ENCODE results near the gene GPAM.

Gene GPAM

DNA sequence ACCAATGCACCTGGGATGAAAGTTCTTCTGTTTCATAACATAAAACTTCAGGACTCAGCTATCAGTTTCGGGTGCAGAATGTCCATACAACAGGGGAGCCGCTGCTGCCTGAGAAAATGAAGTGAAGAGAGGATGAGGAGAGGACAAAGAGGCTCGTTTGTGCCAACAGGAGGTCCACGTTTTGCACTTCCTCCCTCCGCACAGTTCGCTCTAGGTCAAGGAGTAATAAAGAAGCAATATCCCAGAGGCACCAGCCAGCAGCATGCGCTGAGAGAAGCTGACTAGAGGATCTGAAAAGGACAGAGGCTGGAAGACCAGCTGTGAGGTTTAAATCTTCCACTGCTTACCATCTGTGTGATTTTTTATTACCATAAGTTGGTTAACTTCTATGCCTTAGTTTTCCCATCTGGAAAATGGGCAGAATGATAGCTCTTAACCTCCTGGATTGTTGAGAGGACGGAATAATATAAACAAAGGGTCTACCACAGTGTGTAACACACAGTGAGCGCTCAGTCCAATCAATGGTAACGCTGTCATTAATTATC lies 709 bp downstream of the GPAM start:
- no peak for DNase-seq

DNA sequence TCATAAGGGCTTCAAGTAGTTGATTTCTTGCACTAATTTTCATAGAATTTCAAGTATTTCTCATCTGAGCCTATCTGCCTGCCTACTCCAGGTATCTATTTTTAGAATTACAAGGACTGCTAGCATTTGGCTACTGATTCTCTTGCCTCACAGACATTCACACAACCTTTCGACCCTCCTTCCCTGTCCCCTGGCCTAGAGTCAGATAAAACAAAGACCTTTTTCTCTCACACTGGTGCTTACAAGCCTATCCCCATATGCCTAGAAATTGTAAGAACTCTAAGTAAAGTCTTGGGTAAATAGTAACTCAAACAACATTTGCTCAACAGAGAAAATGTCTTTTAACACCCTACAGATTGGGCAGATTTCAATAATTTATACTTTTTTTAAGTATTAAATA lies 6.3 kb downstream of the GPAM start:
- DNase-seq: no peak

DNA sequence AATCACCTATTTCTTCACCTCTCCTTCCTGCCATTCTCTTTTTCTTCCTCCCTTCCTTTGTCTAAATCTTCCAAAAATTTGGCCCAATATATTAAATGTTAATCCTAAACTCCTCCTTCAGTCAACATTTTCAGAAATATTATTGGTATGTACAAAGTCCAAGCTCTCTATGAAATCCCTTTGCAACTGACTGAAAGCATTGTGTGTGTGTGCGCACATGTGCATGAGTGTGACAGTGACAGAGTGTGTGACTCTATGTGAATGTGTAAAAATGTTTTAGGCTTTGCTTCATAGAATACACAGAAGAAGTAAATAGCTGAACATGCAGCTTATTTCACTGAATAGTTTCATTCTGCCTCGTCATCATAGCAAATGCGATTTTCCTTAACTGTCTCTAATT lies 7.0 kb downstream of the GPAM start:
- DNase-seq: no peak

DNA sequence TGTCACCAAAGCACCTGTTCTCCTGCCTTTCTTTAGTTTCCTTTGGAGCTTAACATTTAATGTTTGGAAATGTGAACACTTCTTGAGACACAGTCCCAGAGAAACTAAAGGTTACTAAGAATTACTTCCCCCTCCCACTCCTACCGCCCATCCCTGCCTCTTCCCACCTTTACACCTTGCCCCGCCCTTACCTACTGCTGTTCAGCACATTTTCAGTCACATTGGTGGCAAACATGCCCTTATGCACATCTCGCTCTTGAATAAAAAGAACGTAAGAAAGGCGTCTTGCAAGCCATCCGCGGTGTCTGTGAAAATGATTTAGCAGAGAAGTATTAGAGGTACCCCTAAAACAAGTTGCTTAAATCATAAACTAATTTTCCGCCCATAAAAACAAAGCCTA lies 8.2 kb downstream of the GPAM start:
- no peak for DNase-seq

DNA sequence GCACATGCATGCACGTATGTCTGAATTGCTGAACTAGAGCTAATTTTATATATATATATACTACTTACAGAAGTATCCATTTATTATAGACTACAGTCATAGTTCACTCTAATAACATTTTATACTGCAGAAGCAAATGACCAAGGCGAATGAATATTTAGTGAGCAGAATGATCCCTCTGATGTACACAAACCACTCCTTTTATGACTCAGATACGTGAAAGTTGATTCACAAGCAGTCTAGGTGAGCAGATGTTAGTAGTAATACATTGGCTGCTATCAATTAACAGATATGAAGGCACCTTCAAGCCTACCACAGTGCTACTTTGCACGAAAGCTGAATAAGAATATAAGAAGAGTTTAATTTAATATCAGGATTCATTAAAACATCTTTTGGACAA lies 10.4 kb downstream of the GPAM start:
- no peak for DNase-seq

DNA sequence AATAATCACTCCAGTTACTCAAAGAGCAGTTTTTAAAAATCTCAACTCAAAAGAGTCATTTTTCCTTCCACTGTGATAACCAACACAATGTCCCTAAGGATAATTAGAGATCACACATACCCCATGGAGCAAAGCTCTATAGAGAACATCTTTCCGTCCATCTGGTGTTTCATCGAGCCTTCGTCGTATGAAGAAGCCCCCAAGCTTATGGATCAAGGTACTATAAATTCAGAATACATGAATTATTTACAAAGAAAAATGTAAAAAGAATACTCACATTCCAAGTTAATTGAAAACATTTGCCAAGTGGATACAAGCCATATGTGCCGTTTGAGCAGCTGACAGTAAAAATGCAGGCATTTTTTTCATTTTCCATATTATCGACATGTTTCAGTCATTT lies 14.8 kb downstream of the GPAM start:
- no peak for DNase-seq

DNA sequence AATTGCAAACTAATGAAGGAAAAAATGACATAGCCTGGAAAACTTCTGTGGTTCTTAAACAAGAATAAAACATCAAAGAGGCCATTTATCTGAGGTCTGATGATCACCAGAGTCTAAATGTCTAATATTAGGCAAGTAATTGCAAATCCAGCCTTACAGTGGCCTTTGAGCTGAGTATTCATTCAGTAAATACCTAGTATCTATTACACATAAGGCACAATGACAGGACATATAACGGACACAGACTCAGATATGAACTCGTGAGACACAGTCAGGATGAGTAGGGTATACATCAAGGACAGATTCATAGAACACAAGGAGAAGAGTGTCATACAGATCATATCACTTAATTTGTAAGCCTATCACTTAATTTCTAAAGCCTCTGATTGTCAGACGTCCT lies 16.8 kb downstream of the GPAM start:
- DNase-seq: no peak

DNA sequence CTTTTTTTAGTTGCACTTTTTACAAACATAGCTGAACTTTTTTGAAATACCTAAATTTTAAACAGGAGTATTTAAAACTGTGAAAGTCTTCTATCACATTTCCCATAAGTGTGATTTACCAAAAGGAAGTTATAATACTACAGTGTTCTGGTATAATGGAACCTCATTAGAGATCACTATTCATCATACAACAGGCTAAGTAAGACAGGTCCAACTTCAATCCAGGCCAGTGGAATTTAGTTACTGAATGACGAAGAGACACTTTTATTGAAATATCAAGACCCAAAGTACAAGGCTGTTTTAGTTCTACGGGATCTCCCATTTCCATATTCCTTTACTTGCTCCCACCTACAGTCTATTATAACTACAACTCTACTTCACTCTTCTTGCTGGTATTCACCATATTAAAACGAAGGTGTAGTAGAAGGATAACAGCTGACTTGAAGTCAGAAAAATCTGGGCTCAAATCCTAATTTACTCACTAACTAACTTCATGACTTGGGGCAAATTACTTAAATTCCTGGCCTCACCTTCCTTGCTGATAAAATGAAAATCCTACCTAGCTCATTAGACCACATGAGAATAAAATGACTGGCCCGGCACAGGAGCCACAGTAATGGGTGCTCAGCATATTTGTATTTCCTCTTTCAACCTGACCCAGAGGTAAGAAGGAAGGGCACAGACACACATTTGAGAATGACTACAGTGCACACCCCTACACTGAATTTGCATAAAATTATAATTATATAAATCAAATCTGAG lies 21.6 kb downstream of the GPAM start:
- DNase-seq: no peak

DNA sequence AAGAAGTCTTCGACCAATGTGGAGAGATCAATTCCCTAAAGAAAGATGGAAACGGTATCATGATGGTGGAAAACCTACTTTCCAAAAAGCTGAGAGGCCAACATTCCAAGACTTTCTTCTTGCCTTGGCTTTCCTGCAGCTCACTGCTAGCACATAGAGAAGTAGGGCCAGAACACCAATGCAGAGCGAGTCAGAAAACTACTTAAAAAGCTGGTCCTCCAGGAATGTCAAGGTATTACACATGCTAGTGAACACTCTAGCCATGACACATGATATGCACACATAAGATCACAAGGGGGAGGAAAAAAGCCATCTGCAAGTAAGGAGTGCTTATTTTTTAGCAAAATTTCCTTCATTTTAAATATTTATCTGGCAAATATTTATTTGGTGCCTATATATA lies 22.7 kb downstream of the GPAM start:
- DNase-seq: no peak

DNA sequence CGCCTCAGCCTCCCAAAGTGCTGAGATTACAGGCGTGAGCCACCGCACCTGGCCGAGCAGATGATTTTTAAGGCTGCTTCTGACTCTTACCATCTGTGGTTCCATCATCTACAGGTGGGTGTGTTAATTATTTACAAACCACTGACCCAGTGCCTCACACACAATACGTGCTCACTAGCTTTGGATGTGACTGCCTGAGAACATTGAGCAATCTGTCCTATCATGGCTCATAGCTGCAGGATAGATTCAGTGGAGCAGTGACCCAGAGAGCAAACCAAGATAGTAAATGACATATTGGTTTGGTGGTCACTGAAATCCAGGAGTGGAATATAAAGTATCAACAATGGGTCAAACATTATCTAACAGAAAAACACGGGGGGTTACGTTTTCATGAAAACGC lies 24.1 kb downstream of the GPAM start:
- DNase-seq: no peak

DNA sequence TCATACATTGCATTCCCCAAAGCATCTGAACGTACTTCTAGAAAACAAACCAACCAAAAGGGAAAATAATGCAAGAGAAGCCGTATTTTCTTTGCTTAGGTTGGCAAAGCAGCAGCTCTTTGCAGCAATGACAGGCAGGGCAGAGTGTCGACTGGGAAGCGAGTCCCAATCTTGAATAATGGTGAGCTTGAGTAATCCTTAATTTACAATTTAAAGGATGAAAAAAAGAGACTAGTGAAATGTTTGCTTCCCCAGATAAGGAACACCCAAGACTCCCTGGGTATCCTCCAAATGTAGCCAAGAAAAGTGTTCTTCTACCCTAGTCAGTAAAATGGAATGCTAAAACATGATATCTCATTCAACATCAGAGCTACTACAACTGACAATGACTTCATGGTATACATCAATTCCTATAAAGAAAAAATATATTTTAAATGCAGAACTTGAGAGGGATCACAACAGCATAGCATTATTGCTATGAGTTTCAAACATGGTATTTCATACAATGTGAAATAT lies 32.0 kb downstream of the GPAM start:
- DNase-seq: no peak

DNA sequence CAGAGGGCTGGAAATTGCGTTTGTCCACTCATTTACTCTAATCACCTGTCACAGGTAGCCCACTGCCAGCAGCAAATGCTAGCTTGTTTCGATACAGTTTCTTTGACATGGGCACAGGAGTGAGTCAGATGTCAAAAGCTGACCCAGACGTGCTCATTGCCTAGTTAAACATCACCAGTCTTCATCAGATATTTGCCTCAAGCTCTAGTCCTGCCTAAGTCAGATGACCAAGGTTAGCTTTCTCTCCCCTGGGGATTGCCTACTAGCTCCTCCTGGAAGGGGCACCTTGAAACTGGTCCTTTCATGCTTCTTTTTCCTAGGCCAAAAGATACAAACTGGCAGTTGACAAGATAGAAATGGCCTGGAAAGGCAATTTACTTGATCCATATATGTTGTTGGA lies 35.2 kb downstream of the GPAM start:
- no peak for DNase-seq

DNA sequence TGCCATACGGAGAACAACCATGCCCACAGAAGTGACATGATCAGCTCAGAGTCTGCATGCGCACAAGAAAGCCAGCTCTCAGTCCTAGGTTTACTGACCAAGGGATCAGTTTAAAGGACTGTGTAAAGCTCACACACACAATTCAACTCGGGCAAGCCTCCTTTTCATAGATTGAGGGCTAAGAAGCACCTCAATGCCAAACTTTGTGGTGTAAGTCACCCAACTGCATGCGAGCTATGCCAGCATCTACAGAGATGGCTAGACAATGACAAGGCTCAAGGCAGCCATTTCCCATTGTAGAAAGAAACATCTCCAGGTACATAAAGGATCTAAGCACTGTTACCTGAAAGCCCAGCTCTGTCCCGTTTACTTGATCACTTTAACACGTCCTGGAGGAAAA lies 36.8 kb downstream of the GPAM start:
- DNase-seq: no peak

DNA sequence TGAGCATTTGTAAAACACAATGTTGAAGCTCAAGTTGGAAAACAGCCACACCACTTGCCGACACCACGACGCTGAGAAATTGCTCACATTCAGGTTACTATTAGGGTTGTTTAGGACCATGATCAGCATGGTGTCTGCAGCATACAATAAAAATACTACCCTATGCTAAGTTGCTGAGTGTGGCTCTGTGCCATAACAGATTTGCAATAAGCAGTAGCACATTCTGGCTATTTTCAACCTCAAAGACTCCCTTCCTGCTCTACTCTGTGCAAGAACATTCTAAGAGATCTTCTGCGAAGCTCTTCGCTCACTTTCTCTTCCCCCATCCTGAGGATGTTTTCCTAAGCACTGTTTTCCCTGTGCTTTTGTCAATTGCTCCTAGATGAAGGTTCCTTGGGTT lies 38.3 kb downstream of the GPAM start:
- DNase-seq: no peak

DNA sequence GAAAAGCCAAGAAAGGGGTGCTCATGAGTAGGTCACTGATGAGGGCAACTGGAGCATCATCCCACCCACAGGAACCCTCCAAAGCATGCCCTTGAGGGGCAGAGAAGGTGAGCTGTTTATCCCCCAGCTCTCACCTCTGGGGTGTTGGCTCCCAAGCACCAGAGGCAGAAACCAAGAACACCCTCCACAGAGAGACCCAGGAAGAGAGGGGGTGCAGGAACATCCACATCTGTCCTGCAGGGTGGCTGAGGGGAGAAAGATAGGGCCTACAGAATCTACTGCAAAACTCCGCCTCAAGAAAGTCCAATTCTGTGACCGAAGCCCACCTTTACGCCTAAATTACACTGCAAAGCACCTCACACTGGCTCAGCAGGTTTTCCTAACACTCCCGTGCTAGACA lies 40.1 kb downstream of the GPAM start:
- DNase-seq: no peak

DNA sequence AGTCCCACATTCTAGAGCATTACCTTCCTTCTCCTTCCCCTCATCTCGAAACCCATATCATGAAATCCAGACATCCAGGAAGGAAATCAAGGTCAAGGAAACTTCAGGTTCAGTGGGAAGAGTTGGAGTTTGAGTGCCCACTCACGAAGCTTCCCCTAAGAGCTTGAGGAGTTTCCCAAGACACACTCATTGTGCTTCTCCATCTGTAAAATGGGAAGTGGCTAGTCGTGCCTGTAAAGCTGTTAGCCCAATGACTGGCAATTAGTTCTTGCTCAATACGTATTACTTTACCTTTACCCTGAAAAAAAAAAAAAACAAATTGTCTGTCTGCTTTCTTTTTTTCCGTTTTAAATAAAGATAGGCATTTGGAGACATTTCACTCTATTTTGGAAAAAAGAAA lies 42.3 kb downstream of the GPAM start:
- DNase-seq: no peak

DNA sequence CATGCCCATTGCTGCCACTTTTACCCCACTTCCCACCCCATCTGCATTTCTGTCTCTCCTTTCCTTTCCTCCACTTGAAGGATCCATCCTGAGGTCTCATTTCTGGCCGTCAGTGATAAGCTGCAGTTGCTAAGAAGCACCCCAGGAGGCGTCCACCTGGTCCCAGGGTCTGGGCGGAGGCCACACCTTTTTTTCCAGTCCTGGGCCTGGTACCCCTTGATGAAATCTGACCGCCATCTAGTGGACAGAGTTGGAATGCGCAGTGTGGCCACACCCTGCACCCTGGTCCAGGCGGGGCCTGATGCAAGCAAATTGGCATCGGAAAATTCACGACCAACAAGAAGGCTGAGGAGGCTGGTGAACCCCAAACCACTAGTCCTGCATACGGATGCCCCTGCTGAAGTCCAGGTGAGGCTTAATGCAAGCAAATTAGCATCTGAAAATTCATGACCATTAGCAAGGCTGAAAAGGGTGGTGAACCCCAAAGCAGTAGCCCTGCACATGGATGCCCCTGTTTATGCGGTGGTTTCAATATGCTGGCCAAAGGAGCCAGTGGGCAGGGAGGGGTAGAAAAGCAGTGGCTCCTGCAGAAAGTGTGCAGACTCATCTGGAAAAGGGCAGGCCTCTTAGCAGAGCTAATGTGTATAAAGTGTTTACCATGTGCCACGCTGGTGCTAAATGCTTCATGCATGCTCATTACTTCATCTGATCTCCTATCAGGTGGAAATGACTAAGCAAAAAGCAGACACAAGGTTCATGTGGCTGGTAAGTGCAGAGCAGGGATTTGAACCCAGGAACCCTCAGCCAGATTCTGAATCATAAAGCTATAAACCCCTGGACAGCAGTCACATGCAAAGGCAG lies 43.2 kb downstream of the GPAM start:
- peak; percentile 63 for DNase-seq

DNA sequence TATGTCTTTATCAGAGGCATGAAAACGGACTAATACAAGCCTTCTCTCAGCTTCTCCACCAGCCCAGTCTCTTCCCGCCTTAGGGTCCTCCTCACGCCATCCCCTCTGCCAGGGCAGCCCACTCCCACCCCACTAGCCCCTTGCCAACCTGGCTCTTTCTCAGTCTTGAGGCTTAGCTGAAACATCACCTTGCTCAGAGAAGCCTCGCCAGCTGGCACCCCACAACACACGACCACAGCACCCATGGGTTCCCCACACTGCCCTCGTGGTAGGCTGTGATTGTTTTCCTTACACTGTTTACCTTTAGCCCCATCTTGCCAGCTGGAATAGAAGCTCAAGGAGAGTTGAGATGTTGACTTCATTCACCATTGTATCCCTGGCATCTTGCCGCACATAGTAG lies 44.4 kb downstream of the GPAM start:
- no peak for DNase-seq

DNA sequence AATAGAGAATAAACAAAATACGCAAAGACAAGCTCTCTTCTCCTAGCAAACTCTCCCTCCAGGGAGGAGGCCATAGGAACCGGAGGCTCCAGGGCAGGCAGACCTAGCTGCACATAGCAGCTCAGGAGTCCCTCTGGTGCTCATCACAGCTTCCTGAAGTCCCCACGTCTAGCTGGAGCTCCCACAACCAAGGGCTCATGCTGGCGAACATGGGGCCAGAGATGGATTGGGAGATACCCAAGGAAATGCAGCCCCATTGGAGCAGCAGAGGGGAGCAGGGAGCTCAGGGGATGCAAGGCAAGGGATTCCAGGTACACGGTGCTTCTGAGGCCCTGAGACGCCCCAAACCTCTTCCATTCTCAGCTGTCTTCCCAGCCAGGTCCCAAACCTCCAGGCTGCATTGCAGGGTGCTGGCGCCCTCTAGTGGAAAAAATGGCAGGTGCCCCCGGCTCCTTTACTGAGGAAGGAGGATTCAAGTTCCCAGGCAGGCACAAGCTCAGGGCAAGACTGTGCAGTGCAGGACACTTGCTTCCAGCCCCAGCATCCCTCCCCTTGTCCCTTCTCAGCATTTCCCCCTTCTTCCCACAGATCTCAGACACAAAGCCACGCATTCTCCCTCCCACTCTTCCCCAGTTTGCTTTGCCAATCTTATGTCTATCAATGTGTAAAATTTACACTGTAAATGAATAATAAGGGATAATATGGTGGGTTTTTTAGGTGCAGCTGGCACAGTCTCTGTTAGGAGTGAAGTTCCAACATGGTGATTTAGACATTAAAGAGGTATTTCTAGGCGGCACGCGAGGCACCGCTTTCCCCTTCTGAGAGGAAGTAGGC lies 46.2 kb downstream of the GPAM start:
- peak; percentile 61 for DNase-seq

DNA sequence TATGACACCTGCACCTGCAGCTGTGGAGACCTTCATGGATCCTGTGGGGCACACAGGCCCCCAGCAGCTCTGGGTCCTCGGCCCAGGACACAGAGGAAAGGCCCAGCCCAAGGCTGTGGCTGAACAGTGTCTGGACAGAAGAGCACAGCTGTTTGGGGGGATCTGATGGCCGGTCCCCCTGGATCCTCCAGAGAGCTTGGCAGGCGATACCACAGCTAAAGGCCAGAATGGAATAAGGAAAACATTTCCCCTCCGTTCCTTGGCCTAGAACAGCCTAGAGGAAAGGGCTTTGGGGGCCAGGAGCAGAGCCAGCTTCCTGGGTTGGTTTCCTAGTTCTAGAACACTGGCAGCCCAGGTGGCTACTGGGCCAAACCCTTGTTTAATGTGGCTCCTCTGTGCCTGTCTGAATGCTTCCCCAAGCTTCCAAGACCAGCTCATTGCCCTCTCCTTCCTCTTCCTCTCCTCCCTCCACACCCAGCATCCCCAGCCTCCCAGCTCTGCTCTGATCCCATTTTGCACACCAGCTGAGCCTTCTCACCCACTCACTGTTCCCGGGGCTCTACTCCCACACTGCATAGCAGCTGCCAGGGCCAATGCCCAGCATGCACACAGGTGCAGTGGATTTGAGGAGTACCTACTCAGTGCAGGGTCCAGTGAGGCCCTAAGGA lies 46.9 kb downstream of the GPAM start:
- no peak for DNase-seq

DNA sequence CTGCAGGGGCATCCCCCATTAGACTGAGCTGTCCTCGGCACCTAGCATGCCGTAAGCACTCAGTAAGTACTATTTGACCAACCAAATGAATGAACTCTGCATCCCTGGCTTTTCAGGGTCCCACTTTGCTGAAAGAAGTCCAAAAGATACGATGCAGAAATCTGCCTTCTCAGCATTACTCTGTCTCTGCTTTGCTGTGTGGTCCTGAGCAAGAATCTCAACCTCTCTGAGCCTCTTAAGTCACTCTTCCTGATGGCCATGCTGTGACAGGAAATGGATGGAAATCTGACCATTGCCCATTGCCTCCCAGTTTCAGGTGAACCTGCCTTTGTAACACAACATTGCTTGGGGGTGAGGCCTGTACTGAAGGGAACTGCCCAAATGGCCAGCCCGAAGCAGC lies 48.0 kb downstream of the GPAM start:
- DNase-seq: no peak

DNA sequence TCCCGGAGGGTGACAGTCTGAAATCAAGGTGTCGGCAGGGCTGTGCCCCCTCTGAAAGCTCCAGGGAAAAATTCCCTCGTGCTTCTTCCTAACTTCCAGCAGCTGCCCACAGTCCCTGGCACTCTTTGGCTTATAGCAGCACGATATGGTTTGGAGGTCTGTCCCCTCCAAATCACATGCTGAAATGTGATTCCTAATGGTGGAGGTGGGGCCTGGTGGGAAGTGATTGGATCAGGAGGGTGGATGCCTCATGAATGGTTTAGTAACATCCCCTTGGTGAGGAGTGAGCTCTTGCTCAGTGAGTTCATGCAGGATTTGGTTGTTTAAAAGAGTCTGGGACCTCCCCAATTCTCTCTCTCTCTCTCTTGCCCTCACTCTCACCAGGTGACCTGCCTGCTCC lies 51.1 kb downstream of the GPAM start:
- no peak for DNase-seq

DNA sequence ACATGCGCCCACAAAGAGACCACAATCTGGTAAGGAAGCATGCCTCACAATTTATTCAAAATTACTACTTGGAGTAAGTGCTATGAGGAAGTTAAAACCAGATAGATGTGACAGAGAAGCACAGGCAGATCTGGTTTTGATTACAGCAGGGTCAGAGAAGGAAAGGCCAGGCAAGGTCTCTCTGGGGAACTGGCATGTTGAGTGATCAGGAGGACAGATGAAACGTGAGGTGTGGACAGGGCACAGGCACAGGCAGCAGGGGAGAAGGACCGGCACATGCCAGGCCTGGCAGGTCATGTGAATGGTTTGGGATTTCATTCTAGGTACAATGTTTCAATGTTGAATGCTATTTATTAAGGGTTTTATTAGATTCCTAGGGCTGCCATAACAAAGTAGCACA lies 51.6 kb downstream of the GPAM start:
- no peak for DNase-seq
